GM23248 (cell line): Measurements from ENCODE around the gene RABGAP1L. TPM values are rescaled to one million over a fixed set of nuclear protein-coding genes. Genes with fewer than 3 reads are reported as not detected.

Experiments used
- polyA plus RNA-seq: library from polyadenylated mRNA; unstranded; fragments of >200 nt; fragmentation: Nextera tagmentation; extraction: Ambion mirVana; gene quantifications from 2 replicates; pipeline ENCODE4 v1.2.1, GENCODE V29; 2016
- small RNA-seq: library from RNA; depleted of rRNA; stranded (forward); fragments of <200 nt; gene quantifications from one replicate; pipeline ENCODE3, GENCODE V24; 2014; ENCODE audit warnings: low read depth, low replicate concordance
- total RNA-seq: library from RNA; depleted of rRNA; stranded (reverse); fragments of >200 nt; shearing (Covaris generic); gene quantifications from 2 replicates; pipeline ENCODE4 v1.2.3, GENCODE V29; 2014; rRNA removed

RABGAP1L gene
- total and polyA plus RNA-seq, 2 experiments from 2014 or later: 13.7 to 21.6 TPM

Small RNA genes within 50 kb of the gene (small RNA-seq; reads per million reads assigned to genes)
- not detected for gene BANF1P4
- not detected for gene RF00019
- not detected for gene RNU6-307P

Other genes with a start within 250 kb of the RABGAP1L start
- not detected in 2 replicates for gene SERPINC1, start 242.2 kb upstream of the RABGAP1L start, total RNA-seq
- not detected in 2 replicates for gene SERPINC1, start 242.2 kb upstream of the RABGAP1L start, polyA plus RNA-seq
- 18.9 and 22.4 TPM in 2 replicates for gene RC3H1, start 137.2 kb upstream of the RABGAP1L start, total RNA-seq
- gene RC3H1, start 137.2 kb upstream of the RABGAP1L start, polyA plus RNA-seq: 5.9 and 6.0 TPM in 2 replicates